HG03280 (cell line): Measurements from ENCODE around the gene AXL.
"Not testable (repeated sequence)": the region's sequence is repeated elsewhere in the genome, so short reads cannot be mapped to it uniquely, and the experiment has no call there.

Experiments used
- ATAC-seq: cut with Tn5 transposase; IDR thresholded peaks from one replicate; pipeline ENCODE4 v1.9.1; 2021; ENCODE audit warnings: mild to moderate bottlenecking, moderate library complexity; ENCODE audit not compliant: unreplicated experiment

Gene AXL

DNA sequence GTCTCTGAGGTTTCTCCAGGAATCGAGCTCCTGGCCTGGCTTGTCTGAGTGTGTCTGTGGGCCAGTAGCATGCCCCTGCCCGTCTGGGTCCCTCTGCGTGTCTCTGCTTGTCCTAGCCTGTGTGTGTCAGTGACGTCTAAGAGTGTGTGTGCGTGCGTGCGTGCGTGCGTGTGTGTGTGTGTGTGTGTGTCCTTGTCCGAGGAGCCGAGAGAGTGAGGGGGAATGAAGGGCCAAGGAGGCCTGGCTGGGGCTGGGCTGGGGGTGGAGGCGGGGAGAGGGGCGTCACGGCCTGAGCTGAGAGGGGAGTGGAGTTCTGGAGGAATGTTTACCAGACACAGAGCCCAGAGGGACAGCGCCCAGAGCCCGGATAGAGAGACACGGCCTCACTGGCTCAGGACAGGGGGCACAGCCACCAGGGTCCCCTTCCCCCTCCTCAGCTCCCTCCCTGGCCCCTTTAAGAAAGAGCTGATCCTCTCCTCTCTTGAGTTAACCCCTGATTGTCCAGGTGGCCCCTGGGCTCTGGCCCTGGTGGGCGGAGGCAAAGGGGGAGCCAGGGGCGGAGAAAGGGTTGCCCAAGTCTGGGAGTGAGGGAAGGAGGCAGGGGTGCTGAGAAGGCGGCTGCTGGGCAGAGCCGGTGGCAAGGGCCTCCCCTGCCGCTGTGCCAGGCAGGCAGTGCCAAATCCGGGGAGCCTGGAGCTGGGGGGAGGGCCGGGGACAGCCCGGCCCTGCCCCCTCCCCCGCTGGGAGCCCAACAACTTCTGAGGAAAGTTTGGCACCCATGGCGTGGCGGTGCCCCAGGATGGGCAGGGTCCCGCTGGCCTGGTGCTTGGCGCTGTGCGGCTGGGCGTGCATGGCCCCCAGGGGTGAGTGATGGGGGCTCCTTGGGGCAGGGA is at the start of gene AXL:
Gene AXL, plus strand, starts transcription at position 609 of the 893 bp plus-strand sequence. Its CDS starts 170 bp downstream, at position 779.
- ATAC-seq = no peak

DNA sequence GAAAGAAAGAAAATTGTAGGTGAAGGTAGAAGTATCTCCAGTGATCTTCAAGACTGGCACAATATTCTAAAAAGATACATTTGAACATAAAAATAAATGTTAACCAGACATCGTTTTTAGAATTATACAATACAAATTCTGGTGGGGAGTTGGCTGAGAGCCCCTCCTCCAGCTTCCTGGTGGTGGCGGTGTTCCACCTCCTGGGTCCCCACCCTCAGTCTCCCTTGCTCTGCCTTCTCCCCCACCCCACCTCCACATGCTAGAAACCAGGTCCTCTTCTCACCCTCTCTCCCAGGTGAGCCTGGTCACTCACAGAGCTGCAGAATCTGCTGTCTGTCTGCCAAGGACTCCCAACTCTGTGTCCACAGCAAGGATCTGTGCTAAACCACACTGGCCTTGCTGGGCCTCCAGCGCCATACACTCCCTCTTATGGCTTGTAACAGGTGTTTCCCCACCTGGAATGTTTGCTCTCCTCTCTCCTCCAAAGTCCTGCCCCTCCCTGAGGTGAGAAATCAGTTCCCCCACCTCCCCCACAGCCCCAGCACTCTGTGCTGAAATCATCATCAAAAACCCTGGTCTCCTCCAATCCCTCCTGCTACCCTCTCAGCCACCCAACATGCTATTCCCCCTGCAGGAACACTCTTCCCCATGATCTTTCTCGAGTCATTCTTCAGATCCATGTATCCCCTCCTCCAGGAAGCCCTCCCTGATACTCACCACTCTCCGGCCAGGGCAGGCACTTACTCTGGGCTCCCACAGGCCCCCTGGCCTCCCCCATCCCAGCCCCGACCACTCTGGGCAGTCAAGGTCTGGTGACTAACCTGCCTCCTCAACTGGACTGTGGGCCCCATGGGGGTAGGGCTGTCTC is 46.5 kb upstream of the AXL start:
- ATAC-seq = no peak

DNA sequence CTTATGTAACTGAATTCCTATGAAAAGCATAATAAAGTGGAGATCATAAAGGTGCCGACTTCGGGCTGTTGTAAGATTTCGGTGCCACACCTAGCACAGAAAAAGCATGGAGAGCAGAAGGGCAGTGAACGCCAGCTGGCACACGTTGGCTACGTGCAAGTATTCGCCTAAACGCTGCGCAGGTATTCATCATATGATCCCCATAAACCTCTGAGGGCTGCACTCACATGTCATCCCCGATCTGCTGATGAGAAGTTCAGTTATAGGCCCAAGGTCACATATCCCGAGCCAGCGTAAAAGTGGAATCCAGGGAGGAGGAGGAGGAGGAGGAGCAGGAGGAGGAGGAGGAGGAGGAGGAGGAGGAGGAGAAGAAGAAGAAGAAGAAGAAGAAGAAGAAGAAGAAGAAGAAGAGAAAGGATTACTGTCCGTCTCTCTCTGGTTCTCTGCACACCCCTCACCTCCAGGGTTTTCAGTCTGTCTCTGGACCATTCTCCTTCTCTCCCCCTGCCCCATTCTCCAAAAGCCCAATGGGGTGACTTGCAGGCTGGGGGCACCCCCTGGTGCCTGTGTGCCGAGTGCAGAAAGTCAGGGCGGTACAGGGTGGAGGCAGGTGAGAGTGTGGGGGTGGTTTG is 44.6 kb upstream of the AXL start:
- ATAC-seq = no peak

DNA sequence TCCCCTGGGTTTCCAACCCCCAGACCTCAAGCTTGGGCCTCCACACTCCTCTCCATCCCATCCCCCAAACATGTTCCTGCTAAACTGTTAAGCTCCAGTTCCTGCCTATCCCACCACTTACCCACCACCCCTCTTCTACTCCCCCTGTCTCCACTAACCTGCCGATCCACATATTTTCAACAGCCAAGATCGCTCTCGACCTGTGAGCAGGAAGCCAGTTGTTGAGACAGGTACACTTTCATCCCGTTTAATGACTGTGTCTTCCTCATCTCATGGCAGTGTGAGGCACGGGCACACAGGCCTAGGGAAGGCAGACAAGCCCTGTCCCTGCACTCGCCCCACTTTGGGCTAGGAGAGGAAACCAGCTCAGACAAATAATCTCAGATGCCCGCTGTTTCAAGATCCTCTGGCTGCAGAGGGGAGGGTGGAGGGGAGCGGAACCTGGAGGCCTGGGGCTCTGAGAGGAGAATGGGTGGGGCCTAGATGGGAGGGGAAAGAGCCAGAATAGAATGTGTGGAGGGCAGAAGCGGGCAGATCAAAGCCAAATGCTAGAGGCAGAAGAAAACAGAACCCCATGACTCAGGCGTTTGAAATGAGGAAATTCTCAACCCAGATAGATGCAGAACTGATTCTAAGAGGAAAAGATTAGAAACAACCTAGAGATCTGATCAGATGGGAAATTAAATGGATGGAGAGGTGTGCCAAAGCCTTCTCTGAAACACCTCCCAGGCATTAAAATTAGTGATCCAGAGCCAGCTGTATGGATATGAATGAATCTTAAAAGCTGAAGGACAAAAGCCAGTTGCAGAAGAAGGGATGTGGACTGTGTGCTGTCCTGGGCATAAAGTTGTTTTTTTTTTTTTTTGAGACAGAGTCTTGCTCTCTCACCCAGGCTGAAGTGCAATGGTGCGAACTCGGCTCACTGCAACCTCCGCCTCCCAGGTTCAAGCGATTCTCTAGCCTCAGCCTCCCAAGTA is 42.9 kb upstream of the AXL start:
- no peak for ATAC-seq

DNA sequence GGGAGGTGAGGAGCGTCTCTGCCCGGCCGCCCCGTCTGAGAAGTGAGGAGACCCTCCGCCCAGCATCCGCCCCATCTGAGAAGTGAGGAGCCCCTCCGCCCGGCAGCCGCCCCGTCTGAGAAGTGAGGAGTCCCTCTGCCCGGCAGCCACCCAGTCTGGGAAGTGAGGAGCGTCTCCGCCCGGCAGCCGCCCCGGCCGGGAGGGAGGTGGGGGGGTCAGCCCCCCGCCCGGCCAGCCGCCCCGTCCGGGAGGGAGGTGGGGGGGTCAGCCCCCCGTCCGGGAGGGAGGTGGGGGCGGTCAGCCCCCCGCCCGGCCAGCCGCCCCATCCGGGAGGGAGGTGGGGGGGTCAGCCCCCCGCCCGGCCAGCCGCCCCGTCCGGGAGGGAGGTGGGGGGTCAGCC is 38.9 kb upstream of the AXL start:
- not testable (repeated sequence) for ATAC-seq

DNA sequence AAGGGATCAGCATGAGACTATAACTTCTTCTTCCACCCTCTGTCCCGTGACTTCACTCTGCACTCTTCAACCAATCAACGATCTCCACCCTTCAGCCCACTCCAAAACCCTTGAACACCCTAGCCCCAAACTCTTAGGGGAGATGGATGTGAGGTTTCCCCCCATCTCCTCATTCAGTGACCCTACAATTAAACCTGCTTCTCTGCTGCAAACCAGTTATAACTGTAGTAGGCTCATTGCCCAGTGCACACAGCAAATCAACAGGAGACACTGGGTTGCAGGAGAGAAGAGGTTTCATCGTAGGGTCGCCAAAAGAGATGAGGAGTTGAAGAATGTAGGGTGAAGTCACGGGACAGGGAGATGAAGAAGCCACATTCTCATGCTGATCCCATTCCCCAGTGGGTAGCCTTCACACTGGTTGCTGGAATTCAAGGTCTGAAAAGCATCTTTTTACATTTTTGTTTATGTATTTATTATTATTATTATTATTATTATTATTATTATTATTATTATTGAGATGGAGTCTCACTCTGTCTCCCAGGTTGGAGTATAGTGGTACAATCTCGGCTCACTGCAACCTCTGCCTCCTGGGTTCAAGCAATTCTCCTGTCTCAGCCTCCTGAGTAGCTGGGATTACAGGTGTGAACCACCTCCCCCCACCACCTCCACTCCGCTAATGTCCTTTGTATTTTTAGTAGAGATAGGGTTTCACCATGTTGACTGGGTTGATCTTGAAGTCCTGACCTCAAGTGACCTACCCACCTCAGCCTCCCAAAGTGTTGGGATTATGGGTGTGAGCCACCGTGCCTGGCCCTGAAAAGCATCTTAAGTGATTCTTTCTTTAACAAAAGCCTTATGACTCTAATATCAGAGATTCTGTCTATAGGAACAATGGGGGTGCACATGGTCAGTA is 31.8 kb upstream of the AXL start:
- ATAC-seq = no peak

DNA sequence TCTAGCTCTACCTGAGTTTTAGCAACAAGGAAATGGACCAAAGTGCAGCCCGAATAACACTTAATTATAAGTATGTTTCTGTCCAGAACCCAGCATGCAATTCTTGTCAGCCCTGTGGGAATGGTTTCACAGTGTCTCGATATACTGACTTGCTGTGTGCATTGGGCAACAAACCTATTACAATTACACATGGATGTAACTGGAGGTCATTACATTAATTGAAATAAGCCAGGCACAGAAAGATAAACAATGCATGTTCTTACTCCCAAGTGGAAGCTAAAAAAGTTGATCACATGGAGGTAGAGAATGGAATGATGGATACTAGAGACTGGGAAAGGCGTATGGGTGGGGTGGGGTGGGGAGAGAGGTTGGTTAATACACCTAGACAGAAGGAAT is 31.1 kb upstream of the AXL start:
- no peak for ATAC-seq

DNA sequence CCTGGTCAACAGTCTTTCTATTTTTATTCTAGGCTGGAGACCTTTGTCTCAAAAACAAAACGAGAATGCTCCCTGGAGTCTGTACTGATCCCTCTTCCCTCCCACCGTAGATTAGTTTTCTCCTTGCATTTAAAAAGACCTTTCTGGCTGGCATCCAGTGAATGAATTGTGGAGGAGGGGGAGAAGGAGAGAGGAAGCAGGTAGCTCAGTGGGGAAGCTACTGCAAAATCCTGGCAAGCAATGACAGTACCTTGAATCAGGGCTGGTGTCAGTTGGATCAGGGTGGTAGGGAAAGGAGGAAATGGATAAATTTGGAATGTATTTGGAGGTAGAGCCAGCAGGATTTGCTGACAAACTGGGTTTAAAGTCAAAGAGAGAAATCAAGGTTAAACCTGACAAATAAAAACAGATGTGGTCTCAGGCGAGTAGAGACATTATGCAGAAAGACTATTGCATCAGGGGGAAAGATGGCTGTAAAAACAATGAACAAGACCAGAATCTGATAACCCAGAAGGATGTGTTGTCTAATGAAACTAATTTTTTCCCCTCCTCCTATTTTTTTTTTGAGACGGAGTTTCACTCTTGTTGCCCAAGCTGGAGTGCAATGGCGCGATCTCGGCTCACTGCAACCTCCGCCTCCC is 29.5 kb upstream of the AXL start:
- ATAC-seq = no peak

DNA sequence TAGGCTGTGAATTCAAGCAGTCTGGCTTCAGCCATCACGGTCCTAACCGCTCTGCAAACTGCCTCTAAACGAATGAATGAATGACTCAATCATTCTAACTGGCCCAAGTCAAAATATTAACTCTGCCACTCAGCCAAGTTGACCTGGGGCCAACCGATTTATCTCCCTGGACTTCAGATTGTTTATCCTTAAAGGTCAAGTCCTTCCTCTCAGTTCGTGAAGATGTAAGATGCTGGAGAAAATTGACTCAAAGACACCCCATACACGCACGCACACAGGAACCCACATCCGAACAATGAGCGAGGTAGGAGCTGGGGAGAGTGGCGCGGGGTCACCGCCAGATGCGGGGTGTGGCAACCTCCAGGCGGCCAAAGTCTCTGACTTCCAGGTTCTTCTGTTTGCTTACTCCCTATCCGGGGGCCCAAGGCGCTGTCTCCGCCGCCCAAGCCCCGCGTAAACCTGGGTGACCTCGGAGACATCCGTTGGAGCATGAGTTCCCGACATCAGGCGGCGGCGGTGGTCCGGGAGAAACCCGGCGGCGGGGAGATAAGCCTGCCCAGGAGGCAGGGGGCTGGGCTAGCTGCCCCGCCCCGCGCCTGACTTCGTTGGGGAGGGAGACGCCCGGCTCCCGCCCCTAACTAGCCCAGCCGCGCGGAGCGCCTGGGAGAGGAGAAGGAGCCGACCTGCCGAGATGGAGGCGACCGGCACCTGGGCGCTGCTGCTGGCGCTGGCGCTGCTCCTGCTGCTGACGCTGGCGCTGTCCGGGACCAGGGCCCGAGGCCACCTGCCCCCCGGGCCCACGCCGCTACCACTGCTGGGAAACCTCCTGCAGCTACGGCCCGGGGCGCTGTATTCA is 26.2 kb upstream of the AXL start, which contains the start of gene CYP2S1:
Gene CYP2S1, plus strand, starts transcription at position 646 of the 856 bp plus-strand sequence. Its CDS starts 46 bp downstream, at position 692.
- no peak for ATAC-seq

DNA sequence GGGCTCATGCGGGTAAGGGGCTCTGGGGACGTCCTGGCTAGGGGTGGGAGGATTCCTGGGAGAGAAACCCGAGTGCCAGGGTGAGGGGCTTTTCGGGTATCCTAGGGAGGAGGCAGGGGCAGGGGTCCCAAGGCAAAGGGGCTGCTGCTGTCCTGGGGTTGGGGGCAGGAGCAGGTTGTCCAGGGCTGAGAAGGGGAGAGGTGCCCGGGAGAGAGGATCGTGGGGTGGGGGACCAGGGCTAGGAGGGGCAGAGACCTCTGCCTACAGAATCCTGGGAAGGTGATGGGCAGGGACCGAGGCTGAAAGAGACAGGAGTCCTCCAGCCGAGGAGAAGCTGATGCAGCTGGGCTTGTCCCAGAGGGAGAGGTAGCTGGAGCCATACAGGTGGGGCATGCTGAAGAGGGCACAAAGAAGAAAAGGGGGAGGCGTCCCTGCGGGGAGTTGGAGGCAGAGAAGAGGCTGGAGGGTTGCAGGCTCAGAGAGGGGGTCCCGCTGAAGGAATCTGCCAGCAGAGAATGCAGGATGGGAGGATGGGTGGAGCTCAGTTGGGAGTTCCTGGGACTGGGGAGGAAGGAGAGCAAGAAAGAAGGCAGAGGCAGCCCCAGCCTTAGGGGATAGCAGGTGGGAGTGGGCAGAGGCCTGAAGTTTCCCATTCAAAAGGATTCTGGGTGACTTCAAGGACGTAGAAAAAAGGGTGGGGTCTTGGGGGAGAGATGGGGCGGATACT is 25.4 kb upstream of the AXL start:
- ATAC-seq = no peak

DNA sequence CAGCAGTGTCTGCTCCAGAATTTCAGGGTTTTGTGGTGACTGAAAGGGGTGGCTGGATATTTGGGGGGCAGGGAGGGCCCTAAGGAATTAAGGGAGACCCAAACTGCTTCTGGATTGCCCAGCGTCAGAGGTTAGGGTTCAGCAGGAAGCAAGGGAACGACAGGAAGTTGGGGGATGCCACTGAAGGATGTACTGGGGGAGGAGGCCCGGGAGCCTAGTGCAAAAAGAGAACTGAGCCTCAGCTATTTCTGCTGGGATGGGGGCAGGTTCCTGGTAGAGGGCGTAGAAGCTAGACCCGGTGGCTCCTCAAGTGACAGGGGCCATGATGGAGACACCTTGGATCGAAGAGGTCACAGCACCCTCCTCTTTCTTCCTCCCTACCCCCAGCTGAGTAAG is 24.9 kb upstream of the AXL start:
- no peak for ATAC-seq

DNA sequence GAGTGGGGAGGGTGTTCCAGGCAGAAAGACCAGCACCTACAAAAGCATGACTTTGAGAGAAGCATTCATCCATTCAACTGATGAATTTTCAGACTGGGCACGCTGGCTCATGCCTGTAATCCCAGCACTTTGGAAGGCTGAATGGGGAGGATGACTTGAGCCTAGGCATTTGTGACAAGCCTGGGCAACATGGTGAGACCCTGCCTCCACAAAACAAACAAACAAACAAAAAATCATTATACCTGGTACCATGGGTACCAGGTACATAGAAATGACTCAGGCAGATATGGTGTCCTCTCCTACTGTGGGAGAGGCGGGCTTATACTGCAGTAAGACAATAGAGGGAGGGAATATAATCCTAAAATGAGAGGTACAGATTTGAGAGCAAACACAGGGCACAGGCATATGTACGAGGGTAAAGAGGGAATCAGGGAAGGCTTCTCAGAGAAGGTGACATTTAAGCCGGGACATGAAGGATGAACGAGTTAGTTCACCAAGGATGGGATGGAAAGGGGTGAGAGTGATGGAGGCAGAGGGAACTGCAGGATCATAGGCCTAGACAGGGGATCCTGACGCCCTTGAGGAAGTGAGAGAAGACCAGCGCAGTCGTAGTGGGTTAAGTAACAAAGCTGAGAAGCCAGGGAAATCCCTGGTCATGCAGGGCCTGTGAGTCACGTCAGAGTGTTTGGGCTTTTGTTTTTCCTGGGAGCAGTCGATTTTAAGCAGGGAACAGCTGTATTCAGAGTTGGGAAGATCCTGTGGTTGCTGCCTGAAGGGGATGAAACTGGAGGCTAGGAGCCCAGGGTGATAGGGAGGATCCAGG is 23.1 kb upstream of the AXL start:
- ATAC-seq = no peak

DNA sequence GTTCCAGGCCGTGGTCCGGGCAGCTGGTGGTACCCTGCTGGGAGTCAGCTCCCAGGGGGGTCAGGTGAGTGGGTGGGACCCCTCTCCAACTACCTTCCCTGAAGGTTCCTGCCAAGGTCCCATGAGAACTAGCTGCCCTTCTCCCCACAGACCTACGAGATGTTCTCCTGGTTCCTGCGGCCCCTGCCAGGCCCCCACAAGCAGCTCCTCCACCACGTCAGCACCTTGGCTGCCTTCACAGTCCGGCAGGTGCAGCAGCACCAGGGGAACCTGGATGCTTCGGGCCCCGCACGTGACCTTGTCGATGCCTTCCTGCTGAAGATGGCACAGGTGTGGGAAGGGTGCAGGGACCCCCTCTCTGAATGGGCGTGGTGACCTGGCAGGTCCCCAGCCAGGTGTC is 20.5 kb upstream of the AXL start:
- no peak for ATAC-seq

DNA sequence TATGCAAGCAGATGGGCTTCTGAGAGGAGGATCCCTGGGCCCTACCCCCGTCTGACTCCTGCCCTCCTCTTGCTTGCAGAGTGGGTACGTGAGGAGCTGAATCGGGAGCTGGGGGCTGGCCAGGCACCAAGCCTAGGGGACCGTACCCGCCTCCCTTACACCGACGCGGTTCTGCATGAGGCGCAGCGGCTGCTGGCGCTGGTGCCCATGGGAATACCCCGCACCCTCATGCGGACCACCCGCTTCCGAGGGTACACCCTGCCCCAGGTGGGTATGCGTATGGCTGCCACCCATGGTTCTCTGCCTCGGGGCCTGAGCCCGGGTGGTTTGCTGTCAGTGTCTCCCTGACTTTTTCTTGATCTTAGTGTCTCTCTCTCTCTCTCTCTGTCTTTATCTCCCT is 15.7 kb upstream of the AXL start:
- no peak for ATAC-seq

DNA sequence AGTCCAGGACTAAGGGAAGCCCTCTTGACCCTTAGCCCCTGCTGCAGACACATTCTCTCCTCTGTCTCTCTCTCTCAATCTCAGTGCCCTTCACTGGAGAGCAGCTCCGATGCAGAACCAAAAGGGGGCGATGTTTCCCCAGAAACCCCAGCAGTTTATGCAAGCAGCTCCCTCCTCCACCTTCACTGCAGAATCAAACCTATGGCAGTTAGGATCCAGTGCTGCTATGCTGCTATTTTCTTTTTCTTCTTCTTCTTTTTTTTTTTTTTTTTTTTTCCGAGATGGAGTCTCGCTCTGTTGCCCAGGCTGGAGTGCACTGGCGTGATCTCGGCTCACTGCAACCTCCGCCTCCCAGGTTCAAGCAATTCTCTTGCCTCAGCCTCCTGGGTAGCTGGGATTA is 14.7 kb upstream of the AXL start:
- ATAC-seq = not testable (repeated sequence)

DNA sequence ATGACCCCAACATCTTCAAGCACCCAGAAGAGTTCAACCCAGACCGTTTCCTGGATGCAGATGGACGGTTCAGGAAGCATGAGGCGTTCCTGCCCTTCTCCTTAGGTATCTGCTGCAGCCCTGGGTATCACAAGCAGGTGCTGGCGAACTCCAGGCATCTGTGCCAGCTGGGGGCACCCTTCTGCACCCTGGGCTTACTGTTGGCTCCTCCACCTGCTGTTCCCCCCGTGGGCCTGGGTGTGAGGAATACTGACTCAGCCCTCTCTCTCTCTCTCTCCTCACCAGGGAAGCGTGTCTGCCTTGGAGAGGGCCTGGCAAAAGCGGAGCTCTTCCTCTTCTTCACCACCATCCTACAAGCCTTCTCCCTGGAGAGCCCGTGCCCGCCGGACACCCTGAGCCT is 13.0 kb upstream of the AXL start:
- no peak for ATAC-seq
